ENCODE results near the gene ACAP1. TPM values are rescaled to one million over a fixed set of nuclear protein-coding genes. Genes with fewer than 3 reads are reported as not detected.
A peak's percentile ranks its signal among the peaks of the same experiment; 100 is the strongest.

ACAP1 gene
- total and polyA plus RNA-seq, 12 donors = 2.1 to 54.7 (median 10.8) TPM

- DNase-seq = no peak
- Histone ChIP-seq H3K4me1 (replicated peaks in 1 of 2) (no peaks in the 10 kb centered on the region), H3K27ac (no peak overlapping the region), H3K4me3 (no peak overlapping the region), H3K9me3 (replicated peaks in 1 of 3) (no peaks in the 10 kb centered on the region), H3K36me3 (replicated peaks in 1 of 2) (peaks cover 0 to 75% of the 10 kb centered on the region in 2 donors), H3K27me3 (no peaks in the 10 kb centered on the region)
- intact Hi-C loops (cut with DNase I) = loop anchor here in 1 of 2 donors (2.0 kb wide), 1 partner anchor 76 kb away; no protein-coding TSS in a partner anchor
- 91 to 94% (median 93%) methylated on average over 16 to 22 of the region's 22 CpGs for WGBS, 4 donors
- TF ChIP-seq CTCF (IDR thresholded peaks at IDR 0.05) = no peak
- TF ChIP-seq POLR2A (IDR thresholded peaks at IDR 0.05) = no peak
These were observed 13.7 kb upstream of the ACAP1 start for GRCh38 chr17:7322520-7323194.

- Histone ChIP-seq H3K36me3 (replicated peaks in 1 of 2) (peaks cover 0 to 63% of the 10 kb centered on the region in 2 donors), H3K27me3 (no peaks in the 10 kb centered on the region), H3K27ac (no peak overlapping the region), H3K4me1 (replicated peaks in 1 of 2) (peaks cover 0 to 11% of the 10 kb centered on the region in 2 donors), H3K4me3 (no peak overlapping the region), H3K9me3 (replicated peaks in 1 of 3) (no peaks in the 10 kb centered on the region)
- peak; percentile 62 to 79 (median 70) for TF ChIP-seq CTCF (IDR thresholded peaks at IDR 0.05)
- no peak for TF ChIP-seq POLR2A (IDR thresholded peaks at IDR 0.05)
- peak in 2 of 7 donors; percentile 70 to 71 for DNase-seq
- intact Hi-C loops (cut with DNase I) = loop anchor here in 1 of 2 donors (2.0 kb wide), 1 partner anchor 75 kb away; no protein-coding TSS in a partner anchor
- WGBS, 4 donors = 57 to 89% (median 73%) methylated on average over 13 to 39 of the region's 39 CpGs
These were observed 12.4 kb upstream of the ACAP1 start for GRCh38 chr17:7323731-7324437.

GRCh38 chr17:7324438-7324779 lies 11.9 kb upstream of the ACAP1 start:
- H3K36me3 ChIP-seq (replicated peaks in 1 of 2) = peaks cover 0 to 61% of the 10 kb centered on the region in 2 donors
- TF ChIP-seq CTCF (IDR thresholded peaks at IDR 0.05) (peak in 1 of 6 experiments; percentile 6), POLR2A (IDR thresholded peaks at IDR 0.05) (no peak)
- intact Hi-C loops (cut with DNase I) = no loop called here
- no peaks in the 10 kb centered on the region for H3K27me3 ChIP-seq
- H3K4me3 ChIP-seq = no peak overlapping the region
- H3K4me1 ChIP-seq (replicated peaks in 1 of 2) = peaks cover 0 to 11% of the 10 kb centered on the region in 2 donors
- no peak for DNase-seq
- 77 to 90% (median 86%) methylated on average over 1 to 3 of the region's 3 CpGs for WGBS, 4 donors
- H3K9me3 ChIP-seq (replicated peaks in 1 of 3) = no peaks in the 10 kb centered on the region
- no peak overlapping the region for H3K27ac ChIP-seq

- WGBS, 4 donors = 91 to 96% (median 92%) methylated on average over 16 to 19 of the region's 19 CpGs
- H3K36me3 ChIP-seq (replicated peaks in 1 of 2) = peaks cover 0 to 59% of the 10 kb centered on the region in 2 donors
- intact Hi-C loops (cut with DNase I) = no loop called here
- TF ChIP-seq CTCF (IDR thresholded peaks at IDR 0.05) (no peak), POLR2A (IDR thresholded peaks at IDR 0.05) (no peak)
- H3K27ac ChIP-seq = no peak overlapping the region
- no peaks in the 10 kb centered on the region for H3K27me3 ChIP-seq
- H3K9me3 ChIP-seq (replicated peaks in 1 of 3) = no peaks in the 10 kb centered on the region
- DNase-seq = no peak
- H3K4me1 ChIP-seq (replicated peaks in 1 of 2) = peaks cover 0 to 11% of the 10 kb centered on the region in 2 donors
- H3K4me3 ChIP-seq = no peak overlapping the region
These were observed 11.2 kb upstream of the ACAP1 start for GRCh38 chr17:7325031-7325528.
